LHCN-M2 (cell line): ENCODE data around the gene CD58. TPM values are rescaled to one million over a fixed set of nuclear protein-coding genes. Genes with fewer than 3 reads are reported as not detected.
"Not testable (repeated sequence)": the region's sequence is repeated elsewhere in the genome, so short reads cannot be mapped to it uniquely, and the experiment has no call there.

Source experiments
- DNase-seq: peaks from one replicate; pipeline ENCODE4 v3.0.0-alpha.2; 2012; ENCODE audit warnings: low read depth
- polyA plus RNA-seq: library from polyadenylated mRNA; unstranded; fragments of >200 nt; gene quantifications from one replicate; pipeline ENCODE4 v1.2.1, GENCODE V29; 2012; ENCODE audit warnings: missing spikeins
- total RNA-seq: library from RNA; depleted of rRNA; stranded (reverse); fragments of >200 nt; gene quantifications from 2 replicates; pipeline ENCODE4 v1.2.3, GENCODE V29; 2014; rRNA removed

CD58 gene
- 11.5 and 13.8 TPM in 2 replicates for total RNA-seq
- polyA plus RNA-seq: 7.6 TPM

GRCh38 chr1:116570358-116571214 lies at the start of gene CD58:
Gene CD58 (minus strand): TSS chr1:116571026. CDS start chr1:116570972, 54 bp downstream.
- DNase-seq: peak; percentile 77

- not testable (repeated sequence) for DNase-seq
Measured at GRCh38 chr1:116620392-116620791, 49.6 kb upstream of the CD58 start.

GRCh38 chr1:116619106-116619505 lies 48.3 kb upstream of the CD58 start:
- DNase-seq: not testable (repeated sequence)

- not testable (repeated sequence) for DNase-seq
Measured at GRCh38 chr1:116617808-116618207, 47.0 kb upstream of the CD58 start.

GRCh38 chr1:116613825-116614224 lies 43.0 kb upstream of the CD58 start:
- not testable (repeated sequence) for DNase-seq

GRCh38 chr1:116609801-116610371 lies 39.1 kb upstream of the CD58 start:
- DNase-seq: not testable (repeated sequence)

GRCh38 chr1:116608841-116609240 lies 38.0 kb upstream of the CD58 start:
- DNase-seq: not testable (repeated sequence)

GRCh38 chr1:116608151-116608550 lies 37.3 kb upstream of the CD58 start:
- not testable (repeated sequence) for DNase-seq

GRCh38 chr1:116607463-116607862 lies 36.6 kb upstream of the CD58 start:
- DNase-seq: not testable (repeated sequence)

- DNase-seq: not testable (repeated sequence)
Measured at GRCh38 chr1:116606067-116606466, 35.2 kb upstream of the CD58 start.

- DNase-seq: no peak
Measured at GRCh38 chr1:116605315-116605714, 34.5 kb upstream of the CD58 start.

GRCh38 chr1:116604408-116604807 lies 33.6 kb upstream of the CD58 start:
- DNase-seq: not testable (repeated sequence)

GRCh38 chr1:116603646-116604045 lies 32.8 kb upstream of the CD58 start:
- DNase-seq: not testable (repeated sequence)

- not testable (repeated sequence) for DNase-seq
Measured at GRCh38 chr1:116599369-116599768, 28.5 kb upstream of the CD58 start.

- not testable (repeated sequence) for DNase-seq
Measured at GRCh38 chr1:116598420-116599036, 27.7 kb upstream of the CD58 start.

- DNase-seq: not testable (repeated sequence)
Measured at GRCh38 chr1:116597388-116597787, 26.6 kb upstream of the CD58 start.

GRCh38 chr1:116596742-116597307 lies 26.0 kb upstream of the CD58 start:
- not testable (repeated sequence) for DNase-seq

- peak; percentile 18 for DNase-seq
Measured at GRCh38 chr1:116595946-116596741, 25.3 kb upstream of the CD58 start.

GRCh38 chr1:116595065-116595840 lies 24.4 kb upstream of the CD58 start:
- DNase-seq: peak; percentile 15

- DNase-seq: not testable (repeated sequence)
Measured at GRCh38 chr1:116593977-116594376, 23.2 kb upstream of the CD58 start.
